HUES64 (cell line): Measurements from ENCODE around the gene UMAD1.

Source experiments
- H3K27ac ChIP-seq: 2 replicates; pipeline ENCODE4 v1.7.0; 2013; ENCODE audit warnings: low read depth, low read length, inconsistent platforms
- H3K27me3 ChIP-seq: 2 replicates; pipeline ENCODE4 v1.6.1; 2013; ENCODE audit warnings: mild to moderate bottlenecking, low read length; ENCODE audit not compliant: insufficient read depth
- H3K36me3 ChIP-seq: 2 replicates; pipeline ENCODE4 v1.6.1; 2013; ENCODE audit warnings: mild to moderate bottlenecking, low read length; ENCODE audit not compliant: insufficient read depth
- H3K4me1 ChIP-seq: 2 replicates; pipeline ENCODE4 v1.6.1; 2013; ENCODE audit warnings: mild to moderate bottlenecking, low read length, moderate library complexity; ENCODE audit not compliant: insufficient read depth
- H3K4me3 ChIP-seq: 2 replicates; pipeline ENCODE4 v1.5.1; 2013; ENCODE audit warnings: mild to moderate bottlenecking, low read length, moderate library complexity
- H3K9ac ChIP-seq: 2 replicates; pipeline ENCODE4 v1.6.1; 2013; ENCODE audit warnings: mild to moderate bottlenecking, low read depth, low read length
- H3K9me3 ChIP-seq: 2 replicates; pipeline ENCODE4 v1.6.1; 2013; ENCODE audit warnings: low read depth, low read length; ENCODE audit not compliant: insufficient read depth
- WGBS: fragments of 150-250, 120-280 bp; methylation state at CpG from one replicate; pipeline ENCODE4 v1.1.7; 2013; ENCODE audit warnings: missing lambda C conversion rate; 5-methylcytosine and 5-hydroxymethylcytosine counted together

Gene UMAD1

GRCh38 chr7:7706101-7706511, 65.6 kb downstream of the UMAD1 start:
- Histone ChIP-seq H3K4me1 (peaks cover 49% of the 10 kb centered on the region), H3K27me3 (no peaks in the 10 kb centered on the region), H3K36me3 (no peaks in the 10 kb centered on the region), H3K27ac (no peak overlapping the region), H3K4me3 (no peak overlapping the region), H3K9me3 (no peaks in the 10 kb centered on the region), H3K9ac (no peak overlapping the region)
- 100% methylated on average over 1 of the region's 1 CpG for WGBS

DNA sequence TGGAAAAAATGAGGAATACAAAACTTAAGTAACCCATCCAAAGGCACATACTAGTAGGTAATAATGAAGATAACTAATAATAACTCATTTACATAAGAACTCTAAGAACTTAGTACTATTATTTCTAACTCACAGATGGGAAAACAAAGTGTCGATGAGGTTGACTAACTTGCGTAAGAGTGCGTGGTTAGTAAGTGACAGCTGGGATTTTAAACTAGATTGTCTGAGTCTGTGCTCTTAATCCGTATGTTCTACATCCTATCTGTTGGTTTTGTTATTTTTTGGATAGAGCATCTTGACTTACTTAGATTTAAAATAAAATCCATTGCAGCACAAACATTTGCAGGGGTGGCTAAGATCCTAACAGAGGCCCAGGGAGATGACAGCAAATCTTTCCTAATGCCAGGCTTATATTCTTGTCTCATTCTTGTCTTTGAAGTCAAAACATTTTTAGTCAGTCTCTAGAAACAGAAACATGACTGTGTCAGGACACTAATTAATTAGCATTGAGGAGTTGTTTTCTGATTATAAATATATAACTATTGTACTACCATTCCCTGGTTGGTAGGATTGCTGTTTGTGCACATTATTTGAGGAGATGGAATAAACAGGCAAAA, 66.1 kb downstream of the UMAD1 start:
- Histone ChIP-seq H3K9ac (no peak overlapping the region), H3K4me1 (peaks cover 49% of the 10 kb centered on the region), H3K9me3 (no peaks in the 10 kb centered on the region), H3K4me3 (no peak overlapping the region), H3K27me3 (no peaks in the 10 kb centered on the region), H3K36me3 (no peaks in the 10 kb centered on the region), H3K27ac (no peak overlapping the region)
- WGBS: 92% methylated on average over 4 of the region's 4 CpGs

GRCh38 chr7:7707246-7707645, 66.7 kb downstream of the UMAD1 start:
- 77% methylated on average over 2 of the region's 2 CpGs for WGBS
- no peak overlapping the region for H3K9ac ChIP-seq
- peak overlapping the region; percentile 36; the same call in 1 of the 2 replicates for H3K27ac ChIP-seq
- H3K27me3 ChIP-seq: no peaks in the 10 kb centered on the region
- H3K4me3 ChIP-seq: no peak overlapping the region
- H3K4me1 ChIP-seq: peaks cover 49% of the 10 kb centered on the region
- no peaks in the 10 kb centered on the region for H3K9me3 ChIP-seq
- no peaks in the 10 kb centered on the region for H3K36me3 ChIP-seq

- Histone ChIP-seq H3K27me3 (no peaks in the 10 kb centered on the region), H3K27ac (peak overlapping the region; percentile 36; the same call in 1 of the 2 replicates), H3K4me1 (peaks cover 49% of the 10 kb centered on the region), H3K9me3 (no peaks in the 10 kb centered on the region), H3K36me3 (no peaks in the 10 kb centered on the region), H3K9ac (no peak overlapping the region), H3K4me3 (no peak overlapping the region)
- WGBS: 8% methylated on average over 4 of the region's 4 CpGs
Observed at GRCh38 chr7:7707806-7708205, 67.3 kb downstream of the UMAD1 start.

GRCh38 chr7:7709291-7709690, 68.7 kb downstream of the UMAD1 start:
- Histone ChIP-seq H3K9ac (no peak overlapping the region), H3K27me3 (no peaks in the 10 kb centered on the region), H3K27ac (peak overlapping the region; percentile 59), H3K4me1 (peaks cover 46% of the 10 kb centered on the region), H3K4me3 (no peak overlapping the region), H3K9me3 (no peaks in the 10 kb centered on the region), H3K36me3 (no peaks in the 10 kb centered on the region)
- 10% methylated on average over 3 of the region's 3 CpGs for WGBS

- Histone ChIP-seq H3K4me3 (no peak overlapping the region), H3K4me1 (peaks cover 53% of the 10 kb centered on the region), H3K27me3 (no peaks in the 10 kb centered on the region), H3K9me3 (no peaks in the 10 kb centered on the region), H3K36me3 (no peaks in the 10 kb centered on the region), H3K27ac (no peak overlapping the region), H3K9ac (no peak overlapping the region)
- WGBS: 100% methylated on average over 1 of the region's 2 CpGs
Observed at GRCh38 chr7:7710469-7710868, 69.9 kb downstream of the UMAD1 start.

DNA sequence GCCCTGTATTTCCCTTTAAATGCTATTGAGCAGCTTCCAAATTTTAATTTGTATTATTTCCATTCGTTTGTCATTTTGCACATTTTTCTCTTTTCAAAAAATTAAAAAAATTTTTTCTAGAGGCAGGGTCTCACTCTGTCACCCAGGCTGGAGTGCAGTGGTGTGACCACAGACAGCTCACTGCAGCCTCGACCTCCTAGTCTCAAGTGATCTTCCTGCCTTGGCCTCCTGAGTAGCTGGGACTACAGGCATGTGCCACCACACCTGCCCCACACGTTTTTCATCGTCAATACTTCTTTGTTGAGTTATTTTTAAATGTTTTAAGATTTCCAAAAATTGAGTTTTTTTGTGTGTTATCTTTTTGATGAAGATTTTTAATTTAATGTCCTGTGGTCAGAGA, 73.2 kb downstream of the UMAD1 start:
- H3K27ac ChIP-seq: no peak overlapping the region
- no peaks in the 10 kb centered on the region for H3K36me3 ChIP-seq
- H3K9ac ChIP-seq: no peak overlapping the region
- no peaks in the 10 kb centered on the region for H3K27me3 ChIP-seq
- no peak overlapping the region for H3K4me3 ChIP-seq
- no peaks in the 10 kb centered on the region for H3K9me3 ChIP-seq
- H3K4me1 ChIP-seq: peaks cover 25% of the 10 kb centered on the region
- 94% methylated on average over 4 of the region's 4 CpGs for WGBS

DNA sequence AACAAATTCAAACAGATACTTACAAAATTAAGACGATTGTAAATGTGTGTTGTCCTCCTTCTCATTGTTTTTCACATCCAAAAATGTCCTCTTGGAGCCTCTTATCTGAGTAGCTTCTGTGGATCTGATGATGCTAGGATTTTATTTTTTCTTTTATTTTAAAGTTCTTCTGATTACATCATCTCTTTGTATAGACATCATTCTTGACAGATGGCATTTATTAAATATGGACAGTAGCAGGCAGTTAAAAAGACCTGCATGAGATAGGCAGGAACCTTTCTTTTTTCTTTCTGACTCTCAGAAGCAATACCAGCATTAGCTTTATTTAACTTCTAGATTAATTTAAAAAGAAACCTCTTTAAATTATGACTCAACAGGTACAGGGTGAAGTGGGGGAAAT, 77.9 kb downstream of the UMAD1 start, which contains the start of gene RPA3:
TSS of gene RPA3 (minus strand) at position 116 of the 400 bp plus-strand sequence. CDS start 78,189 bp downstream, outside the sequence.
- Histone ChIP-seq H3K36me3 (no peaks in the 10 kb centered on the region), H3K9me3 (no peaks in the 10 kb centered on the region), H3K27ac (no peak within 1 kb of the TSS), H3K4me1 (peaks cover 13% of the 10 kb centered on the region), H3K9ac (no peak within 1 kb of the TSS), H3K27me3 (no peaks in the 10 kb centered on the region), H3K4me3 (no peak within 1 kb of the TSS)
- 100% methylated on average over 1 of the region's 1 CpG for WGBS

DNA sequence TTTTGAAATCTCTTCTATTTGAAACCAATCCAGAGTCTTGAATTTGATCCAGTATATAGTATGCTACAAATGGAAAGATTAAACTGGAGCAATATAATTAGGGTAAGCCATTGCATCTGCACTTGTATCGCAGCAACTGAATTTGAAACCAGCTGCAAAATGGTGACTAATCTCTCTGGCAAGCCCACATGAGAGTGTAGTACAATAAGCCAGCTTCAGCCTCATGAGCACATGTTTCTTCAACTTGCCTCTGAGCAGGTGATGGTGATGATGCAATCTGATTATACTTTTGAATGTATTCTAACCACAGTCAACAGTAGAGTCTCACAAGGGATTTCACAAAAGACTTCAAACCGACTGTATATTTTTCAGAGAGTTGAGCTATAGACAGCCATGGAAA, 78.7 kb downstream of the UMAD1 start:
- Histone ChIP-seq H3K9me3 (no peaks in the 10 kb centered on the region), H3K4me3 (no peak overlapping the region), H3K9ac (no peak overlapping the region), H3K4me1 (peaks cover 13% of the 10 kb centered on the region), H3K27ac (no peak overlapping the region), H3K36me3 (no peaks in the 10 kb centered on the region), H3K27me3 (no peaks in the 10 kb centered on the region)
- WGBS: 92% methylated on average over 2 of the region's 2 CpGs

DNA sequence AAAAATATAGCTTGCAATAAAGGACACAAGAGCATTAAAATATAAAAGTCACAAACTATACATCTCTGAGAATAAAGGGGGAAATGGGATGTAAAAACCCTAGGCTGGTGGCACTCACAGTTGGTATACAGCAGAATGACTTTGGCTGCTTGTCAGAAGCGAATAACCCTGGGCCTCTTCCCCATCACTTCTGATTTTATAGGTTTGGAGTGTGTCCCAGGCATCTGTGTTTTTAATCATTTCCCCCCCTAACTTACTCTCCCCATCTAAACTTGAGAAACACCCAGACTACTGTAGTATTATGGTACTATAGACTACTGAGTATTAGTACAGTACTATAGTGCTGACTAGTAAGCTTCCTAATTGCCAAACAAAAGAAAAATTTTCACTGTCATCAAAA, 79.6 kb downstream of the UMAD1 start:
- no peak overlapping the region for H3K27ac ChIP-seq
- H3K36me3 ChIP-seq: no peaks in the 10 kb centered on the region
- WGBS: 100% methylated on average over 1 of the region's 1 CpG
- H3K9me3 ChIP-seq: no peaks in the 10 kb centered on the region
- H3K4me3 ChIP-seq: no peak overlapping the region
- H3K9ac ChIP-seq: no peak overlapping the region
- no peaks in the 10 kb centered on the region for H3K27me3 ChIP-seq
- H3K4me1 ChIP-seq: peaks cover 5% of the 10 kb centered on the region; the same call in 1 of the 2 replicates

DNA sequence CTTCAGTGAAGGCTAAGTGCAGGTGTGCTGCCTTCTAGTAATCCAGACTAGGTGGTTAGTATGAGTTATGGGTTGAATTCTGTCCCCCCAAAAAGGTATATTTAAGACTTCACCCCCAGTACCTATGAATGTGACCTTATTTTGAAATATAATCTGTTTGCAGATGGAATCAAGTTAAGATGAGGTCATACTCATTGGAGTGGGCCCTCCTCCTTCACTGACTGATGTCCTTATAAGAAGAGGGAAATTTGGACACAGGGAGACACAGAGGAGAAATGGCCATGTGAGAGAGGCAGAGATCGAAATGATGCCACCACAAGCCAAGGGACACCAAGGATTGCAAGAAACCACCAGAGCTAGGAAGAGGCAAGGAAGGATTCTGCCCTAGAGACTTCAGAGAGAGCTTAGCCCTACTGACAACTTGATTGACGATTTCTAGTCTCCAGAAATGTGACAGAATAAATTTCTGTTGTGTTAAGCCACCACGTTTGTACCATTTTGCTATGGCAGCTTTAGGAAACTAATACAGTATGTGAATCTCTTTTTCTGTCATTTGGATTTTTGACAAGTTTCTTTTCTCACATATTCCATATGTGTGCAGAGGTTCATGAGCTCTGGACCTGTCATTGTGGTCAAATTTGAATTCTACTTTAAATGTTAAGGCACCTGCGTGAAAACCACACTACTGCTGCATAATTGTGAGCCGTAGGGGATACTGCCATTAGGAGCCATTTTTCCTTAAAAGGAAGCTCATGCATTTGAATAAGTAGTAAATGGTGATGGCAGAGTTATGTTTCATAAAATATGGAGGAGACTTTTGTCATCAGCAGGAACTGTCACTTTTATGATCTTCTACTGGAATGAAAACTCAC, 80.4 kb downstream of the UMAD1 start:
- WGBS: 93% methylated on average over 5 of the region's 5 CpGs
- Histone ChIP-seq H3K36me3 (no peaks in the 10 kb centered on the region), H3K4me3 (no peak overlapping the region), H3K27ac (no peak overlapping the region), H3K9ac (no peak overlapping the region), H3K4me1 (peaks cover 5% of the 10 kb centered on the region; the same call in 1 of the 2 replicates), H3K9me3 (no peaks in the 10 kb centered on the region), H3K27me3 (no peaks in the 10 kb centered on the region)
